ENCODE results near the gene GPX1. TPM values are rescaled to one million over a fixed set of nuclear protein-coding genes. Genes with fewer than 3 reads are reported as not detected.
A peak's percentile ranks its signal among the peaks of the same experiment; 100 is the strongest.

Gene GPX1
- total and polyA plus RNA-seq, 2 of the 8 experiments (the other 6 are each of a cell fraction or from before 2014, with no cell fraction given) = 250 to 757 TPM

- no peak for FAIRE-seq
- TF ChIP-seq HDAC6 (IDR thresholded peaks at IDR 0.05; ENCODE audit: low read depth, low read length) (no peak), MAFK (IDR thresholded peaks at IDR 0.05; ENCODE audit: low read depth, low read length) (no peak), CEBPB (IDR thresholded peaks at IDR 0.05; ENCODE audit: low read depth, low read length) (no peak), CBX8 (IDR thresholded peaks at IDR 0.05; ENCODE audit: borderline replicate concordance, low read depth, low read length) (no peak), KDM5A (IDR thresholded peaks at IDR 0.05; ENCODE audit: low read length) (no peak), YY1 (IDR thresholded peaks at IDR 0.05; ENCODE audit: low read depth, low read length) (no peak), POU5F1 (IDR thresholded peaks at IDR 0.05; ENCODE audit: low read depth, low read length) (no peak), SIX5 (IDR thresholded peaks at IDR 0.05; ENCODE audit: low read depth, low read length) (no peak), JUND (IDR thresholded peaks at IDR 0.05; ENCODE audit: low read length) (no peak), GTF2F1 (IDR thresholded peaks at IDR 0.05; ENCODE audit: borderline replicate concordance, low read depth, low read length) (no peak), RXRA (IDR thresholded peaks at IDR 0.05; ENCODE audit: insufficient read depth, low read depth, low read length) (no peak), ASH2L (IDR thresholded peaks at IDR 0.05; ENCODE audit: low read length) (no peak), EZH2 (IDR thresholded peaks at IDR 0.05; ENCODE audit: low read depth, low read length, severe bottlenecking) (no peak), SP4 (IDR thresholded peaks at IDR 0.05; ENCODE audit: low read length) (no peak), CREB1 (IDR thresholded peaks at IDR 0.05) (no peak), SAP30 (IDR thresholded peaks at IDR 0.05; ENCODE audit: insufficient read depth, insufficient replicate concordance, low read length) (no peak)
Measured at GRCh38 chr3:49341996-49342395, 16.2 kb downstream of the GPX1 start.

More at GRCh38 chr3:49341996-49342395, 16.2 kb downstream of the GPX1 start:
- no peak overlapping the region for H2BK5ac ChIP-seq (ENCODE audit: low read depth, low read length)
- no peak overlapping the region for H3K4ac ChIP-seq (replicated peaks; ENCODE audit: insufficient read length, low read depth, low read length)
- H4K8ac ChIP-seq (ENCODE audit: extremely low read depth, insufficient read depth, low read length) = no peak overlapping the region
- H2AFZ ChIP-seq (ENCODE audit: low read length) = no peak overlapping the region
- no peak overlapping the region for H3K27ac ChIP-seq (ENCODE audit: low read depth, low read length)
- no peak overlapping the region for H3K14ac ChIP-seq (ENCODE audit: insufficient read length)
- H3K4me3 ChIP-seq (ENCODE audit: extremely low read depth in 1 of 4, insufficient read depth in 2 of 4, low read depth in 3 of 4, low read length in 4 of 4) = no peak overlapping the region
- POLR2A ChIA-PET (ENCODE audit: partially characterized antibody) = no interaction called here
- 97% methylated on average over 6 of the region's 6 CpGs; no CpG with 5 or more reads in 1 of the 2 experiments for WGBS, 2 experiments (ENCODE audit: extremely low coverage in 1 of 2, insufficient coverage in 1 of 2, insufficient read length in 1 of 2, insufficient replicate concordance in 2 of 2, low coverage in 1 of 2, low lambda C conversion rate in 2 of 2, missing lambda C conversion rate in 1 of 2)
- H2AK5ac ChIP-seq (ENCODE audit: low read depth, low read length) = no peak overlapping the region
- no peak overlapping the region for H2BK120ac ChIP-seq (replicated peaks; ENCODE audit: low read depth, low read length)
- peaks cover 0 to 11% (median 5%) of the 10 kb centered on the region in 4 experiments; a peak in 4 of 7 replicates for H3K4me1 ChIP-seq (replicated peaks in 1 of 4; ENCODE audit: control insufficient read depth in 3 of 4, insufficient read depth in 4 of 4, low read length in 3 of 4)
- no peak overlapping the region for H4K91ac ChIP-seq (replicated peaks; ENCODE audit: insufficient read length, low read length)
- no peak overlapping the region for H3K18ac ChIP-seq (ENCODE audit: extremely low read depth, low read length)
- no peak overlapping the region for H3K56ac ChIP-seq (replicated peaks; ENCODE audit: insufficient read length, low read depth, low read length)
- CTCF ChIA-PET (ENCODE audit: partially characterized antibody) = interaction anchor here (0.6 to 1.5 kb wide), 2 partner anchors 9 to 265 kb away, joined by 3 to 6 read pairs; no protein-coding TSS in a partner anchor
- H4K5ac ChIP-seq (ENCODE audit: insufficient read length, low read depth, low read length) = no peak overlapping the region
- no peaks in the 10 kb centered on the region for H4K20me1 ChIP-seq (replicated peaks in 1 of 2; ENCODE audit: control insufficient read depth in 1 of 2, insufficient read depth in 2 of 2, low read length in 2 of 2)
- no peak overlapping the region for H2BK12ac ChIP-seq (ENCODE audit: low read depth, low read length)
- no peak overlapping the region for H3K9ac ChIP-seq (replicated peaks in 1 of 4; ENCODE audit: extremely low read depth in 1 of 4, low read depth in 3 of 4, low read length in 3 of 4)
- H3K79me2 ChIP-seq (ENCODE audit: control insufficient read depth in 1 of 2, insufficient read depth in 2 of 2, low read length in 2 of 2) = peaks cover 0 to 5% of the 10 kb centered on the region in 2 experiments; a peak in 1 of 4 replicates
- peaks cover 8% of the 10 kb centered on the region for H3K23me2 ChIP-seq (ENCODE audit: low read depth, low read length)
- H3K27me3 ChIP-seq (replicated peaks in 1 of 4; ENCODE audit: control insufficient read depth in 3 of 4, extremely low read depth in 1 of 4, insufficient read depth in 3 of 4, low read length in 3 of 4) = no peaks in the 10 kb centered on the region; a peak in 1 of 7 replicates
- no peak for DNase-seq (ENCODE audit: low read depth in 1 of 2, low spot score in 2 of 2)
- H2BK15ac ChIP-seq (ENCODE audit: low read length) = 0 out of 2 replicates have a peak overlapping the region, but pooled peaks have one; percentile 10
- no peaks in the 10 kb centered on the region for H3K79me1 ChIP-seq (ENCODE audit: low read depth, low read length)
- no peak overlapping the region for H3K4me2 ChIP-seq (ENCODE audit: insufficient read depth in 1 of 2, low read depth in 2 of 2, low read length in 2 of 2)
- no peaks in the 10 kb centered on the region; a peak in 1 of 8 replicates for H3K36me3 ChIP-seq (ENCODE audit: control insufficient read depth in 2 of 4, insufficient read depth in 4 of 4, low read length in 3 of 4)
- H2BK20ac ChIP-seq (ENCODE audit: low read length) = no peak overlapping the region
- no peaks in the 10 kb centered on the region for H3K9me3 ChIP-seq (ENCODE audit: insufficient read depth in 2 of 2, low read depth in 1 of 2, low read length in 1 of 2)
- H3K23ac ChIP-seq (ENCODE audit: insufficient read length) = no peak overlapping the region
